HepG2 (cell line): Measurements from ENCODE around the gene CYP20A1. TPM values are rescaled to one million over a fixed set of nuclear protein-coding genes. Genes with fewer than 3 reads are reported as not detected.

Source experiments
- ATAC-seq: fragments of 200-7000 bp; cut with Tn5 transposase; 3 replicates; pipeline ENCODE4 v1.9.1; 2020; ENCODE audit warnings: mild to moderate bottlenecking, moderate library complexity
- BruUV-seq: library from RNA; stranded (reverse); fragments of 400-500 nt; replicated peaks from 2 replicates; lab custom pipeline; 2021; lab: Mats Ljungman, UMichigan
- CTCF ChIA-PET: fragments of 300-600 bp; formaldehyde crosslinking; extraction: SDS; loops from one replicate; lab custom pipeline; 2021; ENCODE audit warnings: low total read pairs, inconsistent platforms, low intra/inter-chr PET ratio; lab: Yijun Ruan, JAX
- POLR2A ChIA-PET: fragments of 350-600 bp; sonication (Branson Sonifier 250); formaldehyde crosslinking; loops from one replicate; lab custom pipeline; 2020; ENCODE audit warnings: antibody characterized with exemption, inconsistent platforms; lab: Yijun Ruan, JAX
- DNase-seq: peaks from one replicate; pipeline ENCODE4 v3.0.0-alpha.2; 2015; ENCODE audit warnings: low spot score
- FAIRE-seq: peaks from 3 replicates; lab custom pipeline; 2011; peaks lifted over from hg19 to GRCh38; lab: Jason Lieb, UNC
- H2AFZ ChIP-seq: one replicate; pipeline ENCODE4 v1.6.1; 2011; ENCODE audit warnings: low read length, inconsistent platforms
- H3K27ac ChIP-seq: fragments of 300-600 bp; 3 replicates; pipeline ENCODE4 v1.8.0; 2011; ENCODE audit warnings: mixed run types, mild to moderate bottlenecking, mixed read lengths, low read length, inconsistent platforms; ENCODE audit not compliant: insufficient read depth; ENCODE audit errors: extremely low read length
- H3K27me3 ChIP-seq, 2 experiments: fragments of 200-600 bp in 1 of 2; 2 replicates in 1 of 2; 3 replicates in 1 of 2; pipeline versions ENCODE4 v1.6.0 to v1.8.0; 2011; ENCODE audit warnings: low read length in 2 of 2, mild to moderate bottlenecking in 2 of 2, moderate library complexity in 2 of 2, inconsistent platforms in 1 of 2; ENCODE audit not compliant: insufficient read depth in 2 of 2, control insufficient read depth in 1 of 2
- H3K36me3 ChIP-seq, 2 experiments: fragments of 200-600 bp in 1 of 2; replicated peaks in 1 of 2; 2 replicates in 1 of 2; 3 replicates in 1 of 2; pipeline versions ENCODE4 v1.5.1 to v1.8.0; 2011; ENCODE audit warnings: low read length in 2 of 2, inconsistent platforms in 1 of 2; ENCODE audit not compliant: insufficient read depth in 2 of 2, control insufficient read depth in 1 of 2
- H3K4me1 ChIP-seq: 2 replicates; pipeline ENCODE4 v1.5.1; 2012; ENCODE audit warnings: low read length, inconsistent platforms; ENCODE audit not compliant: insufficient read depth
- H3K4me2 ChIP-seq: 2 replicates; pipeline ENCODE4 v1.6.0; 2011; ENCODE audit warnings: low read depth, low read length, inconsistent platforms
- H3K4me3 ChIP-seq, 3 experiments: fragments of 200-600 bp in 1 of 3; sonication (generic), shearing (Covaris generic) in 1 of 3; replicated peaks in 1 of 3; 2 replicates each; pipeline ENCODE4 v1.5.1; 2011 to 2016; ENCODE audit warnings: low read length in 3 of 3, inconsistent platforms in 2 of 3, low read depth in 2 of 3, mild to moderate bottlenecking in 2 of 3, control low read depth in 1 of 3, mixed read lengths in 1 of 3; ENCODE audit not compliant: insufficient read depth in 1 of 3
- H3K79me2 ChIP-seq: one replicate; pipeline ENCODE4 v1.6.1; 2011; ENCODE audit warnings: low read length, inconsistent platforms; ENCODE audit not compliant: insufficient read depth
- H3K9ac ChIP-seq: 2 replicates; pipeline ENCODE4 v1.6.0; 2011; ENCODE audit warnings: mild to moderate bottlenecking, low read depth, low read length, inconsistent platforms; ENCODE audit not compliant: insufficient read depth
- H3K9me3 ChIP-seq: 2 replicates; pipeline ENCODE4 v1.5.1; 2012; ENCODE audit warnings: mild to moderate bottlenecking, low read length
- H4K20me1 ChIP-seq: 2 replicates; pipeline ENCODE4 v1.6.0; 2011; ENCODE audit warnings: inconsistent platforms, mild to moderate bottlenecking, low read length, moderate library complexity; ENCODE audit not compliant: insufficient read depth
- HOXD1 ChIP-seq: sonication (generic); formaldehyde crosslinking; IDR thresholded peaks from 2 replicates; pipeline ENCODE4 v1.5.0; 2020; ENCODE audit warnings: missing genetic modification reagents
- KMT2A ChIP-seq: sonication (generic); formaldehyde crosslinking; IDR thresholded peaks from 2 replicates; pipeline ENCODE4 v1.4.0; 2020; ENCODE audit warnings: missing genetic modification reagents
- NCOA2 ChIP-seq: sonication (generic); formaldehyde crosslinking; IDR thresholded peaks from 2 replicates; pipeline ENCODE4 v1.8.0; 2022; ENCODE audit warnings: inconsistent platforms
- ZBTB10 ChIP-seq: sonication (generic); formaldehyde crosslinking; IDR thresholded peaks from 2 replicates; pipeline ENCODE4 v1.4.0; 2020; ENCODE audit warnings: missing genetic modification reagents, borderline replicate concordance
- ZHX2 ChIP-seq, 2 experiments: sonication (generic) in 1 of 2; formaldehyde crosslinking in 1 of 2; IDR thresholded peaks; 2 replicates each; pipeline versions ENCODE4 v1.6.1 to v1.9.0; 2014 to 2022; ENCODE audit warnings: antibody characterized with exemption in 1 of 2, borderline replicate concordance in 1 of 2, inconsistent platforms in 1 of 2, low read depth in 1 of 2, missing genetic modification reagents in 1 of 2
- ZNF292 ChIP-seq: sonication (generic); formaldehyde crosslinking; IDR thresholded peaks from 2 replicates; pipeline ENCODE4 v1.8.1; 2022; ENCODE audit warnings: mild to moderate bottlenecking, low read depth, missing genetic modification reagents, borderline replicate concordance
- ZNF747 ChIP-seq: sonication (generic); formaldehyde crosslinking; IDR thresholded peaks from 2 replicates; pipeline ENCODE4 v1.8.1; 2023; ENCODE audit warnings: missing genetic modification reagents, mild to moderate bottlenecking, borderline replicate concordance
- ZNF75D ChIP-seq: sonication (generic); formaldehyde crosslinking; IDR thresholded peaks from 2 replicates; pipeline ENCODE4 v1.8.1; 2023; ENCODE audit warnings: missing genetic modification reagents, mild to moderate bottlenecking, borderline replicate concordance
- ZNF775 ChIP-seq: sonication (generic); formaldehyde crosslinking; IDR thresholded peaks from 2 replicates; pipeline ENCODE4 v1.4.0; 2020; ENCODE audit warnings: missing genetic modification reagents, mild to moderate bottlenecking, moderate library complexity, borderline replicate concordance
- WGBS: methylation state at CpG from one replicate; pipeline ENCODE4 v1.1.6; 2017; ENCODE audit warnings: low lambda C conversion rate; 5-methylcytosine and 5-hydroxymethylcytosine counted together
- in situ Hi-C: cut with HindIII; loops from 2 replicates; pipeline ENCODE4 v1.10.0; 2017; ENCODE audit warnings: low pct_unique_long_range_greater_than_20kb; ENCODE audit not compliant: extremely low pct_ligation_motif_present
- intact Hi-C: fragments of 100-400 bp; cut with micrococcal nuclease; formaldehyde crosslinking; loops from one replicate; pipeline ENCODE4 v1.10.0; 2022; ENCODE audit not compliant: unreplicated experiment
- polyA plus RNA-seq, 8 experiments: library from polyadenylated mRNA; depleted of rRNA in 3 of 8; stranded (reverse) in 7 of 8; unstranded in 1 of 8; fragments of >200 nt; fragmentation: Illumina TruSeq in 4 of 8; extraction: Trizol in 4 of 8; gene quantifications; 2 replicates each; pipeline versions ENCODE4 v1.2.1 to v1.2.3, GENCODE V29; 2011 to 2016; ENCODE audit warnings: low read depth in 4 of 8, missing spikeins in 1 of 8, mixed read lengths in 1 of 8; ENCODE audit not compliant: insufficient read depth in 1 of 8
- total RNA-seq, 5 experiments: library from RNA; depleted of rRNA; stranded (reverse); fragments of >200 nt; fragmentation: Illumina TruSeq; extraction: Trizol; gene quantifications; 2 replicates each; pipeline ENCODE4 v1.2.3, GENCODE V29; 2016; ENCODE audit warnings: low read depth in 1 of 5
- TF ChIP-seq, protein P1 (sequence below): sonication (generic); formaldehyde crosslinking; IDR thresholded peaks from 2 replicates; pipeline ENCODE4 v1.8.0; 2022; ENCODE audit warnings: mild to moderate bottlenecking, missing genetic modification reagents, borderline replicate concordance
- TF ChIP-seq, protein P2 (sequence below): sonication (generic); formaldehyde crosslinking; conservative IDR thresholded peaks from 2 replicates; pipeline ENCODE4 v1.8.0; 2022; ENCODE audit warnings: mild to moderate bottlenecking, moderate library complexity, missing genetic modification reagents

Gene CYP20A1
- total and polyA plus RNA-seq, 2 of the 13 experiments (the other 11 are each of a cell fraction or from before 2014, with no cell fraction given): 9.6 to 35.3 TPM

- intact Hi-C loops (no loop called here), in situ Hi-C loops (no loop called here)
- no peaks in the 10 kb centered on the region for H3K9me3 ChIP-seq
- peak overlapping the region; percentile 85 for H3K4me2 ChIP-seq
- no peaks in the 10 kb centered on the region for H3K36me3 ChIP-seq
- BruUV-seq: TSS peak; percentile 88
- peaks cover 43% of the 10 kb centered on the region for H3K79me2 ChIP-seq
- no peak for DNase-seq
- peaks cover 0 to 2% of the 10 kb centered on the region in 2 experiments; a peak in 1 of 5 replicates for H3K27me3 ChIP-seq
- H2AFZ ChIP-seq: peak overlapping the region; percentile 98
- POLR2A ChIA-PET: interaction anchor here (1.1 to 1.5 kb wide), 2 partner anchors 89 to 492 kb away, joined by 3 to 8 read pairs; partner anchors contain the start of gene CYP20A1
- peaks cover 9% of the 10 kb centered on the region for H4K20me1 ChIP-seq
- peak overlapping the region; percentile 95 for H3K9ac ChIP-seq
- ATAC-seq: peak; percentile 50
- peak overlapping the region; percentile 97 to 100 (median 97) for H3K4me3 ChIP-seq
- H3K4me1 ChIP-seq: peaks cover 34% of the 10 kb centered on the region
- peak overlapping the region; percentile 83 for H3K27ac ChIP-seq
- WGBS: 2% methylated on average over 7 of the region's 7 CpGs
- no peak for FAIRE-seq
- CTCF ChIA-PET: no interaction called here
- TF ChIP-seq, protein P1, sequence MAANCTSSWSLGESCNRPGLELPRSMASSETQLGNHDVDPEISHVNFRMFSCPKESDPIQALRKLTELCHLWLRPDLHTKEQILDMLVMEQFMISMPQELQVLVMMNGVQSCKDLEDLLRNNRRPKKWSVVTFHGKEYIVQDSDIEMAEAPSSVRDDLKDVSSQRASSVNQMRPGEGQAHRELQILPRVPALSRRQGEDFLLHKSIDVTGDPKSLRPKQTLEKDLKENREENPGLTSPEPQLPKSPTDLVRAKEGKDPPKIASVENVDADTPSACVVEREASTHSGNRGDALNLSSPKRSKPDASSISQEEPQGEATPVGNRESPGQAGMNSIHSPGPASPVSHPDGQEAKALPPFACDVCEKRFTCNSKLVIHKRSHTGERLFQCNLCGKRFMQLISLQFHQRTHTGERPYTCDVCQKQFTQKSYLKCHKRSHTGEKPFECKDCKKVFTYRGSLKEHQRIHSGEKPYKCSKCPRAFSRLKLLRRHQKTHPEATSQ (CRISPR knock-in tag): 0 out of 2 replicates have a peak, but pooled peaks have one; percentile 11
- peak; percentile 57; the same call in 1 of the 2 replicates for TF ChIP-seq ZNF292 (CRISPR knock-in tag)
- TF ChIP-seq, protein P2, sequence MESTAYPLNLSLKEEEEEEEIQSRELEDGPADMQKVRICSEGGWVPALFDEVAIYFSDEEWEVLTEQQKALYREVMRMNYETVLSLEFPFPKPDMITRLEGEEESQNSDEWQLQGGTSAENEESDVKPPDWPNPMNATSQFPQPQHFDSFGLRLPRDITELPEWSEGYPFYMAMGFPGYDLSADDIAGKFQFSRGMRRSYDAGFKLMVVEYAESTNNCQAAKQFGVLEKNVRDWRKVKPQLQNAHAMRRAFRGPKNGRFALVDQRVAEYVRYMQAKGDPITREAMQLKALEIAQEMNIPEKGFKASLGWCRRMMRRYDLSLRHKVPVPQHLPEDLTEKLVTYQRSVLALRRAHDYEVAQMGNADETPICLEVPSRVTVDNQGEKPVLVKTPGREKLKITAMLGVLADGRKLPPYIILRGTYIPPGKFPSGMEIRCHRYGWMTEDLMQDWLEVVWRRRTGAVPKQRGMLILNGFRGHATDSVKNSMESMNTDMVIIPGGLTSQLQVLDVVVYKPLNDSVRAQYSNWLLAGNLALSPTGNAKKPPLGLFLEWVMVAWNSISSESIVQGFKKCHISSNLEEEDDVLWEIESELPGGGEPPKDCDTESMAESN (CRISPR knock-in tag): no peak
- 0 out of 2 replicates have a peak, but pooled peaks have one; percentile 17 for TF ChIP-seq ZNF747 (CRISPR knock-in tag)
- no peak for TF ChIP-seq KMT2A (CRISPR knock-in tag)
- peak; percentile 70; the same call in 1 of the 2 replicates for TF ChIP-seq ZNF775 (CRISPR knock-in tag)
- 0 out of 2 replicates have a peak, but pooled peaks have one; percentile 41 for TF ChIP-seq ZHX2 (IDR thresholded peaks at IDR 0.05; ENCODE audit: low read depth)
- no peak for TF ChIP-seq ZHX2 (CRISPR knock-in tag; IDR thresholded peaks at IDR 0.05; ENCODE audit: borderline replicate concordance)
- TF ChIP-seq HOXD1 (CRISPR knock-in tag): no peak
- TF ChIP-seq NCOA2 (CRISPR knock-in tag): no peak
- no peak for TF ChIP-seq ZBTB10 (CRISPR knock-in tag)
- TF ChIP-seq ZNF75D: 0 out of 2 replicates have a peak, but pooled peaks have one; percentile 39
Observed at GRCh38 chr2:203327582-203327900, 88.7 kb downstream of the CYP20A1 start.
